Measurements from ENCODE around the gene CHST14. TPM values are rescaled to one million over a fixed set of nuclear protein-coding genes. Genes with fewer than 3 reads are reported as not detected.

The CHST14 gene
- total and polyA plus RNA-seq, 2 of the 8 experiments (the other 6 are each of a cell fraction or from before 2014, with no cell fraction given), result 13.4 to 20.3 TPM

DNA sequence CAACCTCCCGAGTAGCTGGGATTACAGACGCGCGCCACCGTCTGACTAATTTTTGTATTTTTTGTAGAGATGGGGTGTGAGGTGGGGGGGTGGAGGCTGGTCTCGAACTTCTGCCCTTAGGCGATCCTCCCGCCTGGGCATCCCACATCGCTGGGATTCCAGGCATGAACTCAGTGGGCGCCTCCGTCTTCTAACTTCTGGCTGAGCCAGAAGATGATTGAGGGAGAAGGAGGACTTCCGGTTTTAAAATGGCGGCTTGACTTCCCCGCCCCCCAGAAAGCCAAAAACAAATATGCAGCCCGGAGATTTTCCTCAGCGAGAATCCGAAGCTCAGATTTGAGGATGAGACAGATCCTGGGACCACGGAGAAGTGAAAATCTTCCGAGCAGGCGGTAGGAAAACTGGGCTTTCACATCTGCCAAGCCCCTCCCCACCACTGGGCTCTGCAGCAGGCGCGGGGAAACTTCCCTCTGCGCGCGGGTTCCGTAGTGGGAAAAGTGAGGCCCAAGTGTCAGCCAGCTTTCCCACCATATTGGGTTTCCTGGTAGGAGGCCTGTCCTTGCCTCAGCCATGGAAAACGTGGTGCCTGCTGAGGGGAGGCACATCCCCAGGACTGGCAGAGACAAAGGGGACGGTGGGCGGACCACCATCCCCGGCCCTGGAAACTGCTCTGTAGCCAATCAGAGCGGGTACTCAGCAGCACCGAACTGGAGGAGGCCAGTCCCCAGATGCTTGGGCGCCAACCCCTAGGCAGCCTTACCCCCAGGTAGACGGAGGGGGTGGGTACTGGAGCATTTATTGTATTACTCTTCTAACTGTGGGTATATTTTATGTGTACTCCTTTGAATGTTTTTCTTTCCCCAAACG is 17.3 kb downstream of the CHST14 start (continued):
- TF ChIP-seq NANOG (IDR thresholded peaks at IDR 0.05; ENCODE audit: insufficient read depth, low read depth, low read length, poor library complexity, severe bottlenecking) (no peak), FOSL1 (IDR thresholded peaks at IDR 0.05; ENCODE audit: insufficient read depth, low read depth, low read length) (no peak), HDAC2 (IDR thresholded peaks at IDR 0.05; ENCODE audit: borderline replicate concordance in 1 of 2, low read depth in 2 of 2, low read length in 2 of 2) (no peak), BRCA1 (IDR thresholded peaks at IDR 0.05; ENCODE audit: low read depth, low read length) (no peak), RXRA (IDR thresholded peaks at IDR 0.05; ENCODE audit: insufficient read depth, low read depth, low read length) (no peak), SRF (IDR thresholded peaks at IDR 0.05; ENCODE audit: low read depth, low read length) (no peak), HDAC6 (IDR thresholded peaks at IDR 0.05; ENCODE audit: low read depth, low read length) (no peak)
- TF ChIP-seq, protein P1, sequence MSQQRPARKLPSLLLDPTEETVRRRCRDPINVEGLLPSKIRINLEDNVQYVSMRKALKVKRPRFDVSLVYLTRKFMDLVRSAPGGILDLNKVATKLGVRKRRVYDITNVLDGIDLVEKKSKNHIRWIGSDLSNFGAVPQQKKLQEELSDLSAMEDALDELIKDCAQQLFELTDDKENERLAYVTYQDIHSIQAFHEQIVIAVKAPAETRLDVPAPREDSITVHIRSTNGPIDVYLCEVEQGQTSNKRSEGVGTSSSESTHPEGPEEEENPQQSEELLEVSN (IDR thresholded peaks at IDR 0.05), result no peak
